Measurements from ENCODE around the gene NCAM1.

The NCAM1 gene

DNA sequence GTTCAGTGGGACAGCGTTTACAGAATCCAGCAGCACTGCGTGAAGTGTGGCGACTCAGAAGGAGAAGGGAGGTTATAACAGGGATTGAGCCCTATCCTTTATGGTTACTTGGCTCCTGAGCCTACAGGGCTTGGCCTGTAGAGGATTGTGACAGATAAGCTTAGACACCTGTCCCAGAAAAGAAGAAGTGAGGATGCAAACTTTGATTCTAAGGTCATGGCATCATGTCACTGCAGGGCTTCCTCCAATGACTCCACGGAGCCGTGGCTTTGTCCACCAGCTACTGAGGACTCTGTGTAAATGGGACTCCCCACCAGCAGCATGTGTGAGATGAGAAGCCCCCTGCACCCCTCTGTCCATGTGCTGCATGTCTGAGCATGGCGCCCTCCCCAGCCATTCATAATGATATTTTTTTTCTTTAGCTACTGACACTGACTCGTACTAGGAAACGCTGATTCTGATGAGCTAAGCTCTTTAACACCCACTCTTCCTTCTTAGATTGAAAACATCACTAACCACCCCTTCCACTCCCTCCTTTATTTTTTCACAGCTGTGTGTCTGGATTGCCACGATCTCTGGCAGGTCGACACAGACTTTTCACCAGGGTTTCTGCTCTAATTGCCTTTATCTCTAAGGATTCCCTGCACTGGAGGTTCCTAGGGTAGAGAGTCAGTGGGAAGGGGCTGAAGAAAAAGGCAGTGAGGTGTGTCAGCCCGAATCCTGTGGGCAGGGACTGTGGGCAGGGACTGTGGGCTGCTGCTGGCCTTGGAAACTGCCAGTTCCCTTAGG lies 287.7 kb downstream of the NCAM1 start:
- H3K4me1 ChIP-seq = no peaks in the 10 kb centered on the region
- no peaks in the 10 kb centered on the region for H3K79me2 ChIP-seq
- TF ChIP-seq, protein P1, sequence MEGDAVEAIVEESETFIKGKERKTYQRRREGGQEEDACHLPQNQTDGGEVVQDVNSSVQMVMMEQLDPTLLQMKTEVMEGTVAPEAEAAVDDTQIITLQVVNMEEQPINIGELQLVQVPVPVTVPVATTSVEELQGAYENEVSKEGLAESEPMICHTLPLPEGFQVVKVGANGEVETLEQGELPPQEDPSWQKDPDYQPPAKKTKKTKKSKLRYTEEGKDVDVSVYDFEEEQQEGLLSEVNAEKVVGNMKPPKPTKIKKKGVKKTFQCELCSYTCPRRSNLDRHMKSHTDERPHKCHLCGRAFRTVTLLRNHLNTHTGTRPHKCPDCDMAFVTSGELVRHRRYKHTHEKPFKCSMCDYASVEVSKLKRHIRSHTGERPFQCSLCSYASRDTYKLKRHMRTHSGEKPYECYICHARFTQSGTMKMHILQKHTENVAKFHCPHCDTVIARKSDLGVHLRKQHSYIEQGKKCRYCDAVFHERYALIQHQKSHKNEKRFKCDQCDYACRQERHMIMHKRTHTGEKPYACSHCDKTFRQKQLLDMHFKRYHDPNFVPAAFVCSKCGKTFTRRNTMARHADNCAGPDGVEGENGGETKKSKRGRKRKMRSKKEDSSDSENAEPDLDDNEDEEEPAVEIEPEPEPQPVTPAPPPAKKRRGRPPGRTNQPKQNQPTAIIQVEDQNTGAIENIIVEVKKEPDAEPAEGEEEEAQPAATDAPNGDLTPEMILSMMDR (IDR thresholded peaks at IDR 0.05) = no peak
- H3K27me3 ChIP-seq (ENCODE audit: control insufficient read depth, insufficient read depth, low read length) = no peaks in the 10 kb centered on the region
- H3K9me3 ChIP-seq (ENCODE audit: control insufficient read depth, low read length) = no peaks in the 10 kb centered on the region
- H3K9ac ChIP-seq = no peak overlapping the region
- no peak overlapping the region for H3K27ac ChIP-seq
- no peak overlapping the region for H3K4me2 ChIP-seq (ENCODE audit: low read length)
- no peaks in the 10 kb centered on the region for H3K36me3 ChIP-seq (ENCODE audit: control insufficient read depth, insufficient read depth, low read length)
- no peak overlapping the region for H3K4me3 ChIP-seq (ENCODE audit: low read depth, low read length)
- H2AFZ ChIP-seq = no peak overlapping the region

DNA sequence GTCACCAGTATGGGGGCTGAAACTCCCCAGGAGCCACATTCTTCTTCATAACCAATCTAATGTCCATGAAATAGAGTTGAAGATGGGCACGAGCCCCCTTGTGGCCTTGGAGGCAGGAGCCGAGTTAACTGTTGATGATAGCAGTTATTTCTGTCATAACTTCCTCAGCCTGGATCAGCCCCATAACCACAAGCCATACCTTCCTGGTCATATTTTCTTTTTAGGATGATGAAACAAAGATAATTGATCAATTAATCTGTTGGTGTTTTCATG lies 288.2 kb downstream of the NCAM1 start:
- Histone ChIP-seq H3K4me3 (ENCODE audit: low read depth, low read length) (no peak overlapping the region), H3K79me2 (no peaks in the 10 kb centered on the region), H3K27ac (no peak overlapping the region), H3K4me1 (no peaks in the 10 kb centered on the region), H3K27me3 (ENCODE audit: control insufficient read depth, insufficient read depth, low read length) (no peaks in the 10 kb centered on the region), H3K9ac (no peak overlapping the region), H3K9me3 (ENCODE audit: control insufficient read depth, low read length) (no peaks in the 10 kb centered on the region), H2AFZ (no peak overlapping the region), H3K36me3 (ENCODE audit: control insufficient read depth, insufficient read depth, low read length) (no peaks in the 10 kb centered on the region), H3K4me2 (ENCODE audit: low read length) (no peak overlapping the region)
- TF ChIP-seq, protein P1 (IDR thresholded peaks at IDR 0.05) = no peak

DNA sequence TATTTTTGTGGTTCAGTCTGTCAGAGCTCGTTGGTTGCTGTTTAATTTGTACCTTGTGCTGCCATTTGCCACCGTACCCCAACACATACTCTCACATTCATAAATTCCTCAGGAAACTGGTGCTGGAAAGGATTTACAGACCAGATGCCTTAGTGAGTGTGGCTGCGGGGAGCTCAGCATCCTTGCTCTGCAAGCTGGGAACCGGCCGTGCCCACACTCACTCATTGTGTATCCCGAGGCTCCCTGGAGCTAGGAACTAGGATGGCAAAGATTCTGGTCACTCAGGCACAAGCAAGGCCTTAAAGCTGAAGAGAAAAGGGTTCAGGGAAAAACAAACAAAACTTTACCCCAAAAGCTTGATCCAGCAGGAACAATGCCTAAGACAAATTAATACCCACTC lies 288.6 kb downstream of the NCAM1 start:
- Histone ChIP-seq H3K4me1 (no peaks in the 10 kb centered on the region), H3K79me2 (no peaks in the 10 kb centered on the region), H3K4me3 (ENCODE audit: low read depth, low read length) (no peak overlapping the region), H3K27me3 (ENCODE audit: control insufficient read depth, insufficient read depth, low read length) (no peaks in the 10 kb centered on the region), H3K4me2 (ENCODE audit: low read length) (no peak overlapping the region), H3K9ac (no peak overlapping the region), H2AFZ (no peak overlapping the region), H3K27ac (no peak overlapping the region), H3K9me3 (ENCODE audit: control insufficient read depth, low read length) (no peaks in the 10 kb centered on the region), H3K36me3 (ENCODE audit: control insufficient read depth, insufficient read depth, low read length) (no peaks in the 10 kb centered on the region)
- TF ChIP-seq, protein P1 (IDR thresholded peaks at IDR 0.05) = no peak

DNA sequence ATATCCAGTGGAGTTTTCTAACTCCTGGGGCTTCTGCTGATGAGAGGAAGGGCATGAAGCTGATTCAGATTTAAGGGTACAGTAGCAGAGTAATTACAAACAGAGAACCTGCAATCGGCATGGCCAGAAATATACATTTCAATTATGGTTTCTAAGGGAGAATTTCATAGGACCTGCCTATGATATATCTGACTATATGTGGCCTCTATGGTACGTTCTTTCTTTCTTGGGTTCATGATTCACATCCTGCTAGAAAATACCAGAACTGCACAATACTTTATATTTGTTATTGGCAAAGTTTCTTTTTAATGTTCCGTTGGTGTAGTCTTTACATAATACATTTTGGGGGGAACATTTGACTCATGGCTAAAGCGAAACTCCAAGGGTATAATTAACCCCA lies 290.1 kb downstream of the NCAM1 start:
- Histone ChIP-seq H3K4me1 (no peaks in the 10 kb centered on the region), H3K79me2 (no peaks in the 10 kb centered on the region), H3K27ac (no peak overlapping the region), H2AFZ (no peak overlapping the region), H3K4me3 (ENCODE audit: low read depth, low read length) (no peak overlapping the region), H3K9me3 (ENCODE audit: control insufficient read depth, low read length) (no peaks in the 10 kb centered on the region), H3K36me3 (ENCODE audit: control insufficient read depth, insufficient read depth, low read length) (no peaks in the 10 kb centered on the region), H3K27me3 (ENCODE audit: control insufficient read depth, insufficient read depth, low read length) (no peaks in the 10 kb centered on the region), H3K9ac (no peak overlapping the region), H3K4me2 (ENCODE audit: low read length) (no peak overlapping the region)
- TF ChIP-seq, protein P1 (IDR thresholded peaks at IDR 0.05) = no peak

DNA sequence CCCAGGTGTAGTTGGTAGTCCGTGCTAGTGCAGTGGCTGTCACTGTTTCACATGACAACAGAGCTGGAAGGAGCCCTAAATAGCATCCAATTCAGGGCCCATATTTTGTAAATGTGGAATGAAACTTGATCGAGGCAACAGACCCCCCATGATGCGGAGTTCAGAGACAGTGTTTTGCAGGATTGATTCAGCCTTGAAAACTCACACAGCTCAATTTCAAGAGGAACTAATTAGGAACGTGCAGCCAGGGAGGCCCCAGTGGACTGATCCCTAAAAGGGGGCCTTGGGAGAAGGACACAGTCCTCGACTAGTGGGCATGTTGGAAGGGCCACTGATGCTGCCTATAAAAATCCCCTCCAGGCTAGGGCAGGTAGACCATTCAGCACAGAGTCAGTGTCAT lies 292.2 kb downstream of the NCAM1 start:
- Histone ChIP-seq H3K4me2 (ENCODE audit: low read length) (no peak overlapping the region), H3K27ac (no peak overlapping the region), H3K4me1 (no peaks in the 10 kb centered on the region), H3K27me3 (ENCODE audit: control insufficient read depth, insufficient read depth, low read length) (no peaks in the 10 kb centered on the region), H3K79me2 (no peaks in the 10 kb centered on the region), H3K9me3 (ENCODE audit: control insufficient read depth, low read length) (no peaks in the 10 kb centered on the region), H3K4me3 (ENCODE audit: low read depth, low read length) (no peak overlapping the region), H3K9ac (no peak overlapping the region), H3K36me3 (ENCODE audit: control insufficient read depth, insufficient read depth, low read length) (no peaks in the 10 kb centered on the region), H2AFZ (no peak overlapping the region)
- TF ChIP-seq, protein P1 (IDR thresholded peaks at IDR 0.05) = no peak
